ENCODE data around the gene MICU2. TPM values are rescaled to one million over a fixed set of nuclear protein-coding genes. Genes with fewer than 3 reads are reported as not detected.

MICU2 gene
- total and polyA plus RNA-seq, 2 of the 4 experiments (the other 2 are of a cell fraction) = 14.9 to 25.0 TPM

DNA sequence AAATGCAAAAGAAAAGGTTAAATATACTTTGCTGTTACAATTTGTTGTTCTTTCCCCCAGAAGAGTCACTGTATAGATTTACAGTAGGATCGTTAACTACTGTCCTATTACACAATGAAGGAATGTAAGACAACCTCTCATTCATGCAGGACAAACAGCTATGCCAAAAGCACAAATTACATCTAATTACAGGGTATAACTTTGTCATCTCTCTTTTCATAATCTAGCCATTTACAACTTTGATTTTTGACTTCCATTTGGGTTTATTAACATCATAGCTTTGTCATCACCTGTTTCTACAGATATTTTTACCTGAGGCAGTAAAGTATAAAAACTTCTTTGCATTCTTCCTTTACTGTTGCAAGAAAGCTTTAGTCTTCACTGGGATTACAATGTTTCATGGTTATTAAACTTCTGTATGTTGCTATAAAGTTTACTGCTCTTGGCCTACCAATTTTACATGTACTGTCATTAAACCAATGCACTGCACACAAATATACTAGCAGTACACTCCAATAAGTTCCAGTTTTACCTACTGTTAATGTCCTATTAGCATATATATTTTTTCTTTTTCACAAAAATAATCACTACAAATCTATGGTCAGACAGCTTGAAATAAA lies 18.9 kb downstream of the MICU2 start:
- in situ Hi-C loops (cut with MboI; ENCODE audit: low sequenced_read_pairs) = no loop called here
- ChIA-PET CTCF (no interaction called here), POLR2A (ENCODE audit: unreplicated experiment) (no interaction called here)
- Histone ChIP-seq H2BK120ac (ENCODE audit: low read depth, low read length) (no peak overlapping the region), H4K20me1 (ENCODE audit: insufficient read depth, low read length) (peaks cover 15% of the 10 kb centered on the region), H3K14ac (replicated peaks; ENCODE audit: low read depth, low read length) (no peak overlapping the region), H2BK5ac (ENCODE audit: low read depth, low read length, poor library complexity, severe bottlenecking) (no peak overlapping the region), H3K36me3 (ENCODE audit: control insufficient read depth, insufficient read depth, low read length) (peaks cover 3% of the 10 kb centered on the region; the same call in 1 of the 2 replicates), H2BK20ac (ENCODE audit: low read depth, low read length) (no peak overlapping the region), H3K18ac (ENCODE audit: low read depth, low read length) (no peak overlapping the region), H4K8ac (ENCODE audit: low read depth in 2 of 2, low read length in 2 of 2) (no peak overlapping the region), H3K27ac (ENCODE audit: insufficient read depth, low read length) (no peak overlapping the region), H4K91ac (ENCODE audit: insufficient read depth, low read depth, low read length) (no peak overlapping the region), H3K9me1 (ENCODE audit: insufficient read depth, low read length) (peaks cover 6% of the 10 kb centered on the region; the same call in 1 of the 2 replicates), H3K9ac (ENCODE audit: low read depth, low read length) (no peak overlapping the region), H3K4ac (ENCODE audit: low read depth, low read length) (no peak overlapping the region), H3K27me3 (ENCODE audit: control insufficient read depth, insufficient read depth, low read length) (no peaks in the 10 kb centered on the region), H2BK15ac (ENCODE audit: low read depth, low read length) (no peak overlapping the region), H2AK9ac (replicated peaks; ENCODE audit: low read depth, low read length, poor library complexity) (no peak overlapping the region), H2AFZ (replicated peaks; ENCODE audit: low read length, poor library complexity) (no peak overlapping the region), H3K4me3 (ENCODE audit: insufficient read depth, low read depth, low read length) (no peak overlapping the region), H3K4me1 (ENCODE audit: control insufficient read depth, insufficient read depth, low read length) (peaks cover 7% of the 10 kb centered on the region), H3K23ac (ENCODE audit: low read depth, low read length) (no peak overlapping the region), H2AK5ac (ENCODE audit: low read depth, low read length) (no peak overlapping the region), H3K79me1 (ENCODE audit: low read depth in 1 of 2, low read length in 2 of 2) (peaks cover 24 to 61% of the 10 kb centered on the region in 2 experiments), H4K5ac (ENCODE audit: low read depth, low read length) (no peak overlapping the region), H3K9me3 (ENCODE audit: control insufficient read depth, insufficient read depth, low read length) (peaks cover 8% of the 10 kb centered on the region), H3K56ac (ENCODE audit: extremely low read depth, insufficient read depth, low read length) (no peak overlapping the region), H3K4me2 (ENCODE audit: low read depth, low read length) (no peak overlapping the region)
- WGBS, 2 experiments (ENCODE audit: extremely low coverage in 2 of 2, insufficient read length in 1 of 2) = no CpG with 5 or more reads among the region's 1 CpG
- intact Hi-C loops (cut with micrococcal nuclease) = no loop called here
- ATAC-seq (ENCODE audit: low read depth) = no peak
- TF ChIP-seq, protein P1, sequence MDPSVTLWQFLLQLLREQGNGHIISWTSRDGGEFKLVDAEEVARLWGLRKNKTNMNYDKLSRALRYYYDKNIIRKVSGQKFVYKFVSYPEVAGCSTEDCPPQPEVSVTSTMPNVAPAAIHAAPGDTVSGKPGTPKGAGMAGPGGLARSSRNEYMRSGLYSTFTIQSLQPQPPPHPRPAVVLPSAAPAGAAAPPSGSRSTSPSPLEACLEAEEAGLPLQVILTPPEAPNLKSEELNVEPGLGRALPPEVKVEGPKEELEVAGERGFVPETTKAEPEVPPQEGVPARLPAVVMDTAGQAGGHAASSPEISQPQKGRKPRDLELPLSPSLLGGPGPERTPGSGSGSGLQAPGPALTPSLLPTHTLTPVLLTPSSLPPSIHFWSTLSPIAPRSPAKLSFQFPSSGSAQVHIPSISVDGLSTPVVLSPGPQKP (IDR thresholded peaks at IDR 0.05; ENCODE audit: borderline replicate concordance, low read depth, low read length) = no peak
- TF ChIP-seq, protein P2, sequence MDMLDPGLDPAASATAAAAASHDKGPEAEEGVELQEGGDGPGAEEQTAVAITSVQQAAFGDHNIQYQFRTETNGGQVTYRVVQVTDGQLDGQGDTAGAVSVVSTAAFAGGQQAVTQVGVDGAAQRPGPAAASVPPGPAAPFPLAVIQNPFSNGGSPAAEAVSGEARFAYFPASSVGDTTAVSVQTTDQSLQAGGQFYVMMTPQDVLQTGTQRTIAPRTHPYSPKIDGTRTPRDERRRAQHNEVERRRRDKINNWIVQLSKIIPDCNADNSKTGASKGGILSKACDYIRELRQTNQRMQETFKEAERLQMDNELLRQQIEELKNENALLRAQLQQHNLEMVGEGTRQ (IDR thresholded peaks at IDR 0.05; ENCODE audit: low read depth, low read length) = no peak
- TF ChIP-seq SMC3 (IDR thresholded peaks at IDR 0.05; ENCODE audit: low read depth, low read length) (no peak), MAFK (IDR thresholded peaks at IDR 0.05; ENCODE audit: low read depth, low read length) (no peak), NFE2L2 (IDR thresholded peaks at IDR 0.05; ENCODE audit: low read depth, low read length) (no peak), MAZ (IDR thresholded peaks at IDR 0.05; ENCODE audit: borderline replicate concordance, low read depth, low read length) (no peak)
- dilution Hi-C loops (cut with HindIII; ENCODE audit: low sequenced_read_pairs, unreplicated experiment) = no loop called here
- no peak for DNase-seq
- BruUV-seq (replicated peaks) = no TSS peak

Data from IMR-90 (cell line).